Pancreas (tissue), 10 donors: ENCODE data around the gene TCP11. TPM values are rescaled to one million over a fixed set of nuclear protein-coding genes. Genes with fewer than 3 reads are reported as not detected.

Experiments
- ATAC-seq, 4 donors: fragments of 200-7000 bp; cut with Tn5 transposase; one replicate each; pipeline versions ENCODE4 v1.8.0 to v1.9.1; 2020; ENCODE audit warnings: mild to moderate bottlenecking in 4 of 4, moderate library complexity in 4 of 4
- DNase-seq, 6 donors: peaks; one replicate each; pipeline ENCODE4 v3.0.0-alpha.2; 2020
- FAIRE-seq: peaks from 2 replicates; lab custom pipeline; 2012; peaks lifted over from hg19 to GRCh38; lab: Jason Lieb, UNC
- H3K27ac ChIP-seq, 4 donors: fragments of 200-600 bp; sonication (generic); 1 replicate in 3 of 4; 2 replicates in 1 of 4; pipeline versions ENCODE4 v1.5.0 to v1.8.0; 2020
- H3K27me3 ChIP-seq, 4 donors: fragments of 200-600 bp; one replicate each; pipeline ENCODE4 v1.8.0; 2021
- H3K36me3 ChIP-seq, 3 donors: fragments of 200-600 bp; sonication (generic) in 1 of 3; one replicate each; pipeline versions ENCODE4 v1.5.0 to v1.8.0; 2020 to 2021
- H3K4me1 ChIP-seq, 3 donors: fragments of 200-600 bp; one replicate each; pipeline ENCODE4 v1.8.0; 2021
- H3K4me3 ChIP-seq, 4 donors: fragments of 200-600 bp; sonication (generic) in 2 of 4; one replicate each; pipeline versions ENCODE4 v1.5.0 to v1.8.0; 2020 to 2021
- H3K9me3 ChIP-seq, 4 donors: fragments of 200-600 bp; one replicate each; pipeline ENCODE4 v1.8.0; 2021
- CTCF ChIP-seq, 4 donors: fragments of 200-600 bp; sonication (generic) in 3 of 4; IDR thresholded peaks; one replicate each; pipeline versions ENCODE4 v1.5.0 to v1.8.0; 2021; ENCODE audit warnings: antibody characterized with exemption in 4 of 4
- WGBS, 2 donors: extraction: QIAGEN DNeasy Blood & Tissue Kit; methylation state at CpG; one replicate each; pipeline ENCODE4 v1.1.7; 2013; 5-methylcytosine and 5-hydroxymethylcytosine counted together
- intact Hi-C, 3 donors: fragments of 100-400 bp; cut with DNase I; formaldehyde crosslinking; loops; one replicate each; pipeline versions ENCODE4 v1.11.1 to v1.14.2; 2022
- polyA plus RNA-seq, 2 donors: library from polyadenylated mRNA; stranded (reverse); fragments of 200-250 nt; gene quantifications; one replicate each; pipeline ENCODE4 v1.2.3, GENCODE V29; 2013
- total RNA-seq, 6 donors: library from RNA; stranded (reverse); fragmentation: NEBNext Ultra II Directional in 4 of 6; extraction: Animal tissue kit (Norgen Biotek cat#: 25700) in 4 of 6; gene quantifications; one replicate each; pipeline versions ENCODE4 v1.2.1 to v1.2.4, GENCODE V29; 2021 to 2023
- donor health status: healthy with polysubstance abuse.
- donor health status: DM: no; HTN: no; CAD: no; lungs with moderate emphysema.
- donor health status: DM: no; HTN: no; CAD: no.
- donor health status: control.
- donor health status: control.
- donor health status: Bipolar disorder and iron deficiency.
- donor health status: DM: yes; HTN: yes; CAD: no.
- donor health status: DM: no; HTN: no; CAD: no.
- donor health status: DM: no; HTN: no; CAD: no.
- donor health status: DM: yes; HTN: yes; CAD: no.

The TCP11 gene
- total and polyA plus RNA-seq, 8 donors: 0.14 to 0.34 TPM; not detected in 6

GRCh38 chr6:35083507-35083906 is 57.6 kb downstream of the TCP11 start:
- ATAC-seq: no peak
- intact Hi-C loops: no loop called here
- H3K36me3 ChIP-seq: peaks cover 0 to 62% (median 18%) of the 10 kb centered on the region in 3 donors
- no peak overlapping the region for H3K27ac ChIP-seq
- FAIRE-seq: no peak
- H3K4me3 ChIP-seq: no peak overlapping the region
- WGBS, 2 donors: 86 to 90% methylated on average over 9 of the region's 9 CpGs
- peak in 1 of 6 donors; percentile 37 for DNase-seq
- no peaks in the 10 kb centered on the region for H3K9me3 ChIP-seq
- H3K4me1 ChIP-seq: no peaks in the 10 kb centered on the region
- TF ChIP-seq CTCF (IDR thresholded peaks at IDR 0.05): no peak
- no peaks in the 10 kb centered on the region for H3K27me3 ChIP-seq

DNA sequence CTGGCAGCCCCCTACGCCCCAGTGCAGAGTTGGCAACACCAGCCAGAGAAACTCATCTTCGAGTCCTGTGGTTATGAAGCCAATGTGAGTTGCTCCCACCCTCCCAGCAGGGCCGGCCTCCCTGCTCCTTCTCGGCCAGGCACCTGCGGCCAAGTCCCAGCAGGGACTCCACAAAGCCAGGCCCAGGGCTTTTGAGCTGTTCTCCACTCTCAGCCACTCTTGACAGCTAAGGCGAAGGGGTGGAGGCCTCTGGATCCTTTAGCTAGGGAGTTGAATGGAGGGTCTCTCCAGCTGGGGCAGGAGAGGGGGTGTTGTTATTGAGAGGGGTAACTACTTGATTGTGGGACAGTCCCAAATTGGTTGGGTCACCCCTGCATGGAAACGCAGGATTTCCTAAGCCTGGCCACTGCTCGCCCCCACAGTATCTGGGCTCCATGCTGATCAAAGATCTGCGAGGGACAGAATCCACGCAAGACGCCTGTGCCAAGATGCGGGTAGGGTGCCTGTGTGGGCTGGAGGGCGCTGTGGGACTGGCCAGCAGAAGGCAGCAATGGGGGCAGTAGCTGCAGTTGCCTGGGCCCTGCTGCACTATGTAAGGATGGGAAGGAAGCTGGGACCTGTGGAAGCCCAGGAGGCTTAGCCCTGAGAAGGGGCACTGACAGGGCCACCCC is 58.3 kb downstream of the TCP11 start:
- TF ChIP-seq CTCF (IDR thresholded peaks at IDR 0.05): no peak
- no peak overlapping the region for H3K27ac ChIP-seq
- WGBS, 2 donors: 93 to 94% methylated on average over 13 of the region's 13 CpGs
- FAIRE-seq: no peak
- intact Hi-C loops: no loop called here
- H3K4me1 ChIP-seq: no peaks in the 10 kb centered on the region
- no peaks in the 10 kb centered on the region for H3K27me3 ChIP-seq
- no peak for ATAC-seq
- no peaks in the 10 kb centered on the region for H3K9me3 ChIP-seq
- H3K36me3 ChIP-seq: peaks cover 0 to 62% (median 18%) of the 10 kb centered on the region in 3 donors
- DNase-seq: peak in 1 of 6 donors; percentile 36
- H3K4me3 ChIP-seq: no peak overlapping the region

GRCh38 chr6:35082046-35082732 is 59.0 kb downstream of the TCP11 start:
- Histone ChIP-seq H3K36me3 (peaks cover 0 to 56% (median 18%) of the 10 kb centered on the region in 3 donors), H3K4me1 (no peaks in the 10 kb centered on the region), H3K27ac (no peak overlapping the region), H3K27me3 (no peaks in the 10 kb centered on the region), H3K4me3 (no peak overlapping the region), H3K9me3 (no peaks in the 10 kb centered on the region)
- DNase-seq: peak in 2 of 6 donors; percentile 31 to 39
- no peak for FAIRE-seq
- intact Hi-C loops: no loop called here
- TF ChIP-seq CTCF (IDR thresholded peaks at IDR 0.05): no peak
- WGBS, 2 donors: 85 to 87% methylated on average over 19 of the region's 19 CpGs
- ATAC-seq: no peak

- DNase-seq (peak in 1 of 6 donors; percentile 25), FAIRE-seq (no peak), ATAC-seq (peak in 1 of 4 donors; percentile 41)
Observed at GRCh38 chr6:35081426-35081851, 59.7 kb downstream of the TCP11 start.

More at GRCh38 chr6:35081426-35081851, 59.7 kb downstream of the TCP11 start:
- 72 to 75% methylated on average over 13 of the region's 13 CpGs for WGBS, 2 donors
- Histone ChIP-seq H3K36me3 (peaks cover 0 to 52% (median 13%) of the 10 kb centered on the region in 3 donors), H3K27me3 (no peaks in the 10 kb centered on the region), H3K4me3 (no peak overlapping the region), H3K4me1 (no peaks in the 10 kb centered on the region), H3K27ac (no peak overlapping the region), H3K9me3 (no peaks in the 10 kb centered on the region)
- no peak for TF ChIP-seq CTCF (IDR thresholded peaks at IDR 0.05)
- intact Hi-C loops: no loop called here
